H9 (cell line): Measurements from ENCODE around the gene NUP160. TPM values are rescaled to one million over a fixed set of nuclear protein-coding genes. Genes with fewer than 3 reads are reported as not detected.
"Not testable (repeated sequence)": the region's sequence is repeated elsewhere in the genome, so short reads cannot be mapped to it uniquely, and the experiment has no call there.

ENCODE experiments used
- DNase-seq: peaks from one replicate; pipeline ENCODE4 v3.0.0-alpha.2; 2017
- H2AFZ ChIP-seq: one replicate; pipeline ENCODE4 v1.6.1; 2013; ENCODE audit warnings: mild to moderate bottlenecking, low read length, control low read depth, moderate library complexity
- H2AK5ac ChIP-seq: 2 replicates; pipeline ENCODE4 v1.6.1; 2013; ENCODE audit warnings: low read length, control low read depth, mixed read lengths; ENCODE audit not compliant: insufficient read length
- H2BK120ac ChIP-seq: one replicate; pipeline ENCODE4 v1.6.1; 2013; ENCODE audit warnings: low read depth, mild to moderate bottlenecking, low read length, control low read depth, inconsistent platforms; ENCODE audit not compliant: poor library complexity, severe bottlenecking
- H2BK12ac ChIP-seq: 2 replicates; pipeline ENCODE4 v1.6.1; 2013; ENCODE audit warnings: low read length, control low read depth, mixed read lengths, low read depth; ENCODE audit not compliant: insufficient read length
- H2BK15ac ChIP-seq: 2 replicates; pipeline ENCODE4 v1.6.1; 2013; ENCODE audit warnings: low read depth, low read length, control low read depth
- H2BK20ac ChIP-seq: one replicate; pipeline ENCODE4 v1.6.1; 2013; ENCODE audit warnings: low read depth, mild to moderate bottlenecking, low read length, control low read depth, inconsistent platforms; ENCODE audit not compliant: poor library complexity, severe bottlenecking
- H2BK5ac ChIP-seq: 2 replicates; pipeline ENCODE4 v1.6.1; 2013; ENCODE audit warnings: low read length, control low read depth, mixed read lengths; ENCODE audit not compliant: insufficient read length
- H3K14ac ChIP-seq: 2 replicates; pipeline ENCODE4 v1.6.1; 2013; ENCODE audit warnings: low read length, control low read depth; ENCODE audit not compliant: insufficient read depth
- H3K18ac ChIP-seq: 2 replicates; pipeline ENCODE4 v1.6.1; 2013; ENCODE audit warnings: low read depth, mild to moderate bottlenecking, mixed read lengths, low read length, control low read depth; ENCODE audit not compliant: insufficient read length
- H3K23ac ChIP-seq: 2 replicates; pipeline ENCODE4 v1.6.1; 2013; ENCODE audit warnings: low read length, control low read depth, mixed read lengths, low read depth; ENCODE audit not compliant: insufficient read length
- H3K23me2 ChIP-seq: 2 replicates; pipeline ENCODE4 v1.6.1; 2013; ENCODE audit warnings: low read depth, mild to moderate bottlenecking, mixed read lengths, low read length, control low read depth; ENCODE audit not compliant: insufficient read length, poor library complexity, severe bottlenecking
- H3K27ac ChIP-seq: 2 replicates; pipeline ENCODE4 v1.5.1; 2013; ENCODE audit warnings: low read length, control low read depth, mixed read lengths, low read depth; ENCODE audit not compliant: insufficient read length
- H3K27me3 ChIP-seq: 2 replicates; pipeline ENCODE4 v1.6.1; 2013; ENCODE audit warnings: low read length, control low read depth, inconsistent platforms; ENCODE audit not compliant: insufficient read depth
- H3K4ac ChIP-seq: 2 replicates; pipeline ENCODE4 v1.6.1; 2013; ENCODE audit warnings: low read depth, mild to moderate bottlenecking, control low read depth, inconsistent platforms, low read length, moderate library complexity
- H3K4me1 ChIP-seq: 2 replicates; pipeline ENCODE4 v1.6.1; 2013; ENCODE audit warnings: low read length, control low read depth, inconsistent platforms; ENCODE audit not compliant: insufficient read depth
- H3K4me2 ChIP-seq: 2 replicates; pipeline ENCODE4 v1.6.1; 2013; ENCODE audit warnings: low read length, control low read depth, mixed read lengths; ENCODE audit not compliant: insufficient read length, insufficient read depth
- H3K56ac ChIP-seq: 2 replicates; pipeline ENCODE4 v1.6.1; 2013; ENCODE audit warnings: low read depth, mild to moderate bottlenecking, mixed read lengths, low read length, control low read depth; ENCODE audit not compliant: insufficient read length
- H3K79me1 ChIP-seq: 2 replicates; pipeline ENCODE4 v1.6.1; 2013; ENCODE audit warnings: low read depth, mild to moderate bottlenecking, moderate library complexity, low read length, control low read depth, inconsistent platforms; ENCODE audit not compliant: insufficient read depth, poor library complexity, severe bottlenecking
- H3K79me2 ChIP-seq: 2 replicates; pipeline ENCODE4 v1.6.1; 2013; ENCODE audit warnings: low read length, control low read depth, inconsistent platforms; ENCODE audit not compliant: insufficient read depth
- H3K9ac ChIP-seq: 2 replicates; pipeline ENCODE4 v1.6.1; 2013; ENCODE audit warnings: low read length, control low read depth, mixed read lengths; ENCODE audit not compliant: insufficient read length; ENCODE audit errors: extremely low read depth
- H3K9me3 ChIP-seq: one replicate; pipeline ENCODE4 v1.6.1; 2013; ENCODE audit warnings: low read depth, low read length, inconsistent platforms; ENCODE audit not compliant: control insufficient read depth
- H3T11ph ChIP-seq: one replicate; pipeline ENCODE4 v1.6.1; 2013; ENCODE audit warnings: mild to moderate bottlenecking, low read length, control low read depth, inconsistent platforms
- H4K20me1 ChIP-seq: one replicate; pipeline ENCODE4 v1.6.1; 2013; ENCODE audit not compliant: control insufficient read depth, insufficient read length, insufficient read depth
- H4K5ac ChIP-seq: 2 replicates; pipeline ENCODE4 v1.6.1; 2013; ENCODE audit warnings: low read depth, mild to moderate bottlenecking, mixed read lengths, low read length, control low read depth; ENCODE audit not compliant: insufficient read length
- H4K8ac ChIP-seq: replicated peaks from 2 replicates; pipeline ENCODE4 v1.6.1; 2013; ENCODE audit warnings: low read length, control low read depth, mixed read lengths, low read depth; ENCODE audit not compliant: insufficient read length
- H4K91ac ChIP-seq: 2 replicates; pipeline ENCODE4 v1.6.1; 2013; ENCODE audit warnings: low read depth, mild to moderate bottlenecking, moderate library complexity, mixed read lengths, low read length, control low read depth; ENCODE audit not compliant: insufficient read length
- H3K27ac Mint-ChIP-seq, 3 experiments: 2 replicates in 2 of 3; 3 replicates in 1 of 3; pipeline ENCODE4 v1.8.0; 2020 to 2021; ENCODE audit warnings: mixed read lengths in 3 of 3, mild to moderate bottlenecking in 1 of 3, moderate library complexity in 1 of 3
- H3K27me3 Mint-ChIP-seq: 2 replicates; pipeline ENCODE4 v1.8.0; 2021; ENCODE audit warnings: low read depth, mild to moderate bottlenecking, moderate library complexity, mixed read lengths
- H3K36me3 Mint-ChIP-seq, 3 experiments: 2 replicates in 2 of 3; 3 replicates in 1 of 3; pipeline ENCODE4 v1.8.0; 2020 to 2021; ENCODE audit warnings: low read depth in 3 of 3, mixed read lengths in 3 of 3; ENCODE audit not compliant: insufficient read depth in 1 of 3
- H3K4me1 Mint-ChIP-seq, 2 experiments: 2 replicates each; pipeline ENCODE4 v1.8.0; 2020; ENCODE audit warnings: mixed read lengths in 2 of 2
- H3K4me3 Mint-ChIP-seq, 2 experiments: 2 replicates in 1 of 2; 3 replicates in 1 of 2; pipeline ENCODE4 v1.8.0; 2020 to 2021; ENCODE audit warnings: mild to moderate bottlenecking in 2 of 2, mixed read lengths in 2 of 2, moderate library complexity in 1 of 2
- H3K9me3 Mint-ChIP-seq, 2 experiments: 2 replicates in 1 of 2; 3 replicates in 1 of 2; pipeline ENCODE4 v1.8.0; 2020; ENCODE audit warnings: mild to moderate bottlenecking in 2 of 2, mixed read lengths in 2 of 2, moderate library complexity in 1 of 2
- CTCF ChIP-seq: fragments of 200-600 bp; sonication (generic); conservative IDR thresholded peaks from 3 replicates; pipeline ENCODE4 v1.8.0; 2021; ENCODE audit warnings: antibody characterized with exemption, mild to moderate bottlenecking
- WGBS: extraction: QIAGEN DNeasy Blood & Tissue Kit; methylation state at CpG from one replicate; pipeline ENCODE4 v1.1.7; 2013; ENCODE audit warnings: missing lambda C conversion rate, low lambda C conversion rate, mixed read lengths; ENCODE audit not compliant: insufficient read length; ENCODE audit errors: extremely low coverage; 5-methylcytosine and 5-hydroxymethylcytosine counted together
- total RNA-seq: library from RNA; stranded (reverse); gene quantifications from 2 replicates; pipeline ENCODE4 v1.2.1, GENCODE V29; 2021

Gene NUP160
- total RNA-seq, 1 experiment from 2014 or later: 86.1 TPM

DNA sequence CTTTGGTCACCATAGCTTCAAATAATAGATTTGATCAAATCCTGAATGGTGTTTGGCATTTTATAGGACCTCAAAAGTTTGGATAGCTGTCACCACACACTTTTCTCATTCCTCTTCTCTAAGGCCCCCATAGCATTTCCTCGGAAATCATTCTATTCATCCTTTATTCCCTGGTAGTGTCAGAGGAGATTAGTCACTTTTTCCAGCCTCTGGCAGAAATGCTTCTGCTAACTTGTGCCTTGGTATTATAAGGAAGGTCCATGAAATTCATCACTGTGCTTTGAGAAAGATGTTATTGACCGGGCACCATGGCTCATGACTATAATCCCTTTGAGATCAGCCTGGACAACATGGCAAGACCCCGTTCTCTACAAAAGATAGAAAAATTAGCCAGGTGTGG lies 19.7 kb upstream of the NUP160 start:
- Histone ChIP-seq H2BK120ac (no peak overlapping the region), H3K27ac (no peak overlapping the region), H3K18ac (no peak overlapping the region), H2BK12ac (no peak overlapping the region), H3K27me3 (no peaks in the 10 kb centered on the region), H3K23ac (no peak overlapping the region), H3K23me2 (no peaks in the 10 kb centered on the region), H3K4ac (no peak overlapping the region), H4K20me1 (no peaks in the 10 kb centered on the region), H2AFZ (no peak overlapping the region), H2BK15ac (no peak overlapping the region), H3K4me1 (no peaks in the 10 kb centered on the region), H4K91ac (no peak overlapping the region), H3K79me2 (no peaks in the 10 kb centered on the region), H3K9ac (no peak overlapping the region), H2AK5ac (no peak overlapping the region), H3K56ac (no peak overlapping the region), H3K79me1 (no peaks in the 10 kb centered on the region), H3K14ac (no peak overlapping the region), H4K5ac (no peak overlapping the region), H3T11ph (no peak overlapping the region), H3K4me2 (no peak overlapping the region), H2BK5ac (no peak overlapping the region), H4K8ac (no peak overlapping the region), H2BK20ac (no peak overlapping the region), H3K9me3 (no peaks in the 10 kb centered on the region)
- Mint-ChIP-seq H3K27ac (no peak overlapping the region), H3K36me3 (no peaks in the 10 kb centered on the region), H3K4me1 (no peaks in the 10 kb centered on the region), H3K9me3 (peaks cover 0 to 3% of the 10 kb centered on the region in 2 experiments; a peak in 2 of 5 replicates), H3K4me3 (no peak overlapping the region), H3K27me3 (peaks cover 3% of the 10 kb centered on the region; the same call in 1 of the 2 replicates)
- no CpG with 5 or more reads among the region's 3 CpGs for WGBS
- TF ChIP-seq CTCF: no peak
- no peak for DNase-seq

GRCh38 chr11:47866892-47867291 lies 18.7 kb upstream of the NUP160 start:
- DNase-seq, H4K91ac ChIP-seq, H3K56ac ChIP-seq, H2AFZ ChIP-seq, H3K36me3 Mint-ChIP-seq, H4K5ac ChIP-seq, H3K4ac ChIP-seq, H3K9me3 ChIP-seq, H3K23ac ChIP-seq, H3K27ac ChIP-seq, H3K4me1 ChIP-seq, H3K9ac ChIP-seq, H2BK5ac ChIP-seq, H3K79me1 ChIP-seq, H2BK20ac ChIP-seq, H3K4me3 Mint-ChIP-seq, H2AK5ac ChIP-seq, H2BK120ac ChIP-seq, H2BK15ac ChIP-seq, H4K20me1 ChIP-seq, H3K18ac ChIP-seq, H4K8ac ChIP-seq, H3K23me2 ChIP-seq, H3K27me3 Mint-ChIP-seq, H3K9me3 Mint-ChIP-seq, H3K14ac ChIP-seq, H3T11ph ChIP-seq, H3K79me2 ChIP-seq, H3K27me3 ChIP-seq, H3K4me1 Mint-ChIP-seq, H3K4me2 ChIP-seq, H2BK12ac ChIP-seq, H3K27ac Mint-ChIP-seq: not testable (repeated sequence)
- no CpG with 5 or more reads among the region's 6 CpGs for WGBS
